HG02763 (cell line): ENCODE data around the gene NPW.

Source experiments
- ATAC-seq: cut with Tn5 transposase; IDR thresholded peaks from one replicate; pipeline ENCODE4 v1.9.1; 2021; ENCODE audit warnings: mild to moderate bottlenecking, moderate library complexity; ENCODE audit not compliant: unreplicated experiment

The NPW gene

DNA sequence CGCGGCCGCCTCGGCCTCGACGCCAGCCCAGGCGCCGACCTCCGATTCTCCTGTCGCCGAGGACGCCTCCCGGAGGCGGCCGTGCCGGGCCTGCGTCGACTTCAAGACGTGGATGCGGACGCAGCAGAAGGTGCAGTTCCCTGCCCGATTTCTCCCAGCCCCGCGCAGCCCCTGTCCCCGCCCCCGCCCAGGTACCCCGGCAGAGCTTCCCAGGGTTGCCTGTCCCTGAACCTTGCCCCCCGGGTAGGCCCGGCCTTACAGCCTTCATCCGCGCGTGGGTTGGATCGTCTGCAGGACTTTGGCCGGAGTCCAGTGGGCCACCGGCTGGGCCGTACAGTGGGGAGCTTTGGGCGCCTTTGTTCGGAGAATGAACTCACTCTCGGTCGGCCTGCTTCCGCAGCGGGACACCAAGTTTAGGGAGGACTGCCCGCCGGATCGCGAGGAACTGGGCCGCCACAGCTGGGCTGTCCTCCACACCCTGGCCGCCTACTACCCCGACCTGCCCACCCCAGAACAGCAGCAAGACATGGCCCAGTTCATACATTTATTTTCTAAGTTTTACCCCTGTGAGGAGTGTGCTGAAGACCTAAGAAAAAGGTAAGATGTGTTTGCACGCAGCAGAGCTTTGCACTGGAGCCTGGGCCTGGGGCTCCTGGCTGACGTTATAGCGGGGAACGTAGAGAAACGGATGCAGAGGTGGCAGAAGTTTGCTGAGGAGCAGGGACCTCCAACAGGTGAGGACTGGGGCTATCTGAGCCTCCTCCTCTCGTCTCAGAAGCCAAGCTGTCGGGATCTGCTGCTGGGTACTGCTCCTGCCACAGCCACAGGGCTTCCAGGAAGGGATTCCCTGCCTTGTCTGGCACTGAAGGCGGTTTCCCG is 35.0 kb upstream of the NPW start:
- ATAC-seq = peak; percentile 3

- no peak for ATAC-seq
Measured at GRCh38 chr16:1985466-1986150, 34.0 kb upstream of the NPW start.

DNA sequence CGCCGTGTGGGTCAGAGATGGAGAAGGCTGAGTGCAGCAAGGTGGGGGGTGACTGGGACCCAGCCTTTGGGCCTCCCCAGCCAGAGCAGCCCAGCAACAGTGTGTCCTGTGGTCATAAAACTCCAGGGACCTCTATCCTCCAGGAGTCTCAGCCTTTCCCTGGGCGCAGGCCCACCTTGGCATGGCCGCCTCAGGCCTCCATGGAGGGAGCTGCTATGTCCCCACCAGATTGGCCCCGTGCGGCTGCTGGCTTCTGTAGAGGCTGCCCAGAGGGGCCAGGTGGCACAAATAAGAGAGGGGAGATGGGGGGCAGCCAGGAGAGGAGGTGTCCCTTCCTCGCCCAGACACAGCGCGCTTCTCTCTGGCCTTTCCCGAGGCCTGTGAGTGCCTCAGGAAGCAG is 32.4 kb upstream of the NPW start:
- no peak for ATAC-seq

DNA sequence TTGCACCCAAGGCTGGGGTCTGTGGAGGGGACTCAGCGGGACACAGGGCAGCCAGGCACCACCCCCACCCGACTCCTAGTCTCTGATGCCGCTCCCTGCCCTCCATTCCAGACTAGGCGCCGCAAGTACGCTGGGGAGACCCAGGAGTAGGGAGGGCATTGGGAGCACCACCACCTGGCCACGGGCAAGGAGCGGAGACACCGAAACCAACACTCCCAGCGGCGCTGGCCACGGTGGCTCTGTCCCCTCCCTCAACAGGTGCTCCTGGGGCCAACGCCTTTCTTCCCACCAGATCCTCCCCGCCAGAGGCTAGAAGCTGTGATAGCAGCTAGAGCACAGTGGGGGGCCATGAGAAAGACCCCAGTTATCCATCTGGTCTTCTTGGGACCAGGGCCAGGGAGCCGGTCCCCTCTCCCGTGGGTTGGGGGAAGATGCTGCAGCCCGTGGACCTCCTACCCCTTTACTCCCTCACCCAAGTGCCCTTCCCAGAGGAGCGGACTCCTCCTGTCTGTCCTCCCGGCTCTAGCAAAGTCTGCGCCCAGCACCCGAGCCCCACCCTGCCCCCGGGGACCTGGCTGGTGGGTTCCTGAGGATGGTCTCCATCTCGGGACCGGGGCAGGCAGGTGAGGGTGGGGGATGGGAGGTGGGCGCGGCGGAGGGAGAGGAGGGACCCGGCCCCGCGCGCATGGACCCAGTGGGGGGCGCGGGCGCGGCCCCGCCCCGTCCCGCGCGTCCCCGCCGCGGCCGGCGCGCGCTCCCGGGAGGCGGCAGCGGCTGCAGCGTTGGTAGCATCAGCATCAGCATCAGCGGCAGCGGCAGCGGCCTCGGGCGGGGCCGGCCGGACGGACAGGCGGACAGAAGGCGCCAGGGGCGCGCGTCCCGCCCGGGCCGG is 30.1 kb upstream of the NPW start, which contains the start of gene SYNGR3:
Gene SYNGR3, plus strand, starts transcription at position 762 of the 892 bp plus-strand sequence. CDS start 133 bp downstream, outside the sequence.
- no peak for ATAC-seq

GRCh38 chr16:1990101-1990350 is 29.6 kb upstream of the NPW start:
- no peak for ATAC-seq

GRCh38 chr16:1990351-1991134 is 29.0 kb upstream of the NPW start:
- ATAC-seq = no peak

- ATAC-seq = peak; percentile 31
Measured at GRCh38 chr16:1991135-1991551, 28.4 kb upstream of the NPW start.

DNA sequence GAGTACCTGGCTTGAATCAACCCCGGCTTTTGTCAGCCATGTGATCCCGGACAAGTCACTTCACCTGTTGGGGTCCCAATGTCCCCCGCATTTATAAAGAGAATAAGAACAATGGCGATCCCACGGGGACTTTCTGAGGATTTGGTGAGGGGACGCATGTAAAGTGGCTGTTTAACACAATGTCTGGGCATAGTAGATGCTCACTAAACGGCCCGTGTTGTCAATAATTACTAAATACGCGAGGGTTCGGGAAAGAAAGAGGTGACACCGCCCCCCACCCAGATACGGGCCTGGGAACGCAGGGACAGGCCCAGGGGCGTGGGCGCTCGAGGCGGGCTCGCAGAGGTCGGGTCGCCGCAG is 28.0 kb upstream of the NPW start:
- no peak for ATAC-seq

- ATAC-seq = peak; percentile 49
Measured at GRCh38 chr16:1991948-1992703, 27.5 kb upstream of the NPW start.

GRCh38 chr16:1992704-1993317 is 26.8 kb upstream of the NPW start:
- ATAC-seq = no peak

- ATAC-seq = no peak
Measured at GRCh38 chr16:1993731-1994131, 25.9 kb upstream of the NPW start.

- ATAC-seq = no peak
Measured at GRCh38 chr16:1997494-1998359, 21.9 kb upstream of the NPW start.

- no peak for ATAC-seq
Measured at GRCh38 chr16:1998360-1998835, 21.2 kb upstream of the NPW start.

- no peak for ATAC-seq
Measured at GRCh38 chr16:1998852-1999801, 20.5 kb upstream of the NPW start.

GRCh38 chr16:1999866-2000514 is 19.6 kb upstream of the NPW start:
- ATAC-seq = no peak

DNA sequence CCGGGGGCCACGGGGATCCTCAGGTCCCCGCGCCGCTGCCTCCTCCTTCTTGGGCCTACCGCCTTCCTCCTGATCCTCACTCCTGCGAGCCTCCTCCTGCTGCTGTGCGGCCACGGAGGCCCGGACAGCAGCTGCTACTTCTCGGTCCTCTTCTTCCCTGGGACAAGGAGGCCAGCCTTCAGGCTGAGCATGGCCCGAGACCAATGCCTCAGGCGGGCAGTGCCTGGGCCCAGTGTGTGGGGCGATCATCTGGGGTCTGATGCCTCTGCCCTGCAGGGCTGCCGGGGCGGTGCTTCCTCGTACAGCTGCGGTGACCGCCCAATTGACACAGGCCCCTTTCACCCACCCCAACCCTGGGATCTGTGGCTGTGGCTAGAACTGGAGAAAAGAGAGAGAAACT is 18.6 kb upstream of the NPW start:
- no peak for ATAC-seq
